ENCODE data around the gene CMIP.
"Not testable (repeated sequence)": the region's sequence is repeated elsewhere in the genome, so short reads cannot be mapped to it uniquely, and the experiment has no call there.

The CMIP gene

GRCh38 chr16:81734632-81735434 is 290.2 kb downstream of the CMIP start:
- DNase-seq: no peak

DNA sequence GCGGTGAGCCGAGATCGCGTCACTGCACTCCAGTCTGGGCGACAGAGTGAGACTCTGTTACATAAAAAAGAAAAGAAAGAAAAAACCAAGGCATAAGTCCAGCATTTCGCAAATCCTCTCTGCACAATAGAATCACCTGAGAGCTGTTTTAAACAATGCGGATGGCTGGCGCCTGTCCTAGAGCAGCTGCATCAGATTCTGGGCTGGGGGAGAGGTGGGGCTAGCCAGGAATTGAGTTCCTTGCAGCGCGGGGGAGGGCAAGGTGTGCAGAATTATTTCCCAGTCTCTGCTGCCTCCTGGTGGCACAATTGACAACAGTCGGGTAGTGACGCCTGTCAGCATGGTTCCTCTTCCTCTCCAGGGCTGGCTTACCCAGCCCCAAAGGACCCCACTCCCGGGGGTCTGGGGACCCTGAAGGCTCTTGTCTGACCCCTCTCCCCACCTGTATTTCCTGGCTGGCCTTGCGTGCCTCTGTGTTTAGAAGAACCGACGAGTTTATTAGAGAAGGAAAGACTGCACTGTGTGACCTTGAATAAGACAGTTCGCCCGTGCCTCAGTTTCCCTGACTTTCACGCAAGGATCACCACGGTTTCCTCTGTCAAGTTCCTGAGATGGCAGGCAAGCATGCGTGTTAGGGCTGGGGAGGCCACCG is 293.4 kb downstream of the CMIP start:
- DNase-seq: peak; percentile 86 to 91

DNA sequence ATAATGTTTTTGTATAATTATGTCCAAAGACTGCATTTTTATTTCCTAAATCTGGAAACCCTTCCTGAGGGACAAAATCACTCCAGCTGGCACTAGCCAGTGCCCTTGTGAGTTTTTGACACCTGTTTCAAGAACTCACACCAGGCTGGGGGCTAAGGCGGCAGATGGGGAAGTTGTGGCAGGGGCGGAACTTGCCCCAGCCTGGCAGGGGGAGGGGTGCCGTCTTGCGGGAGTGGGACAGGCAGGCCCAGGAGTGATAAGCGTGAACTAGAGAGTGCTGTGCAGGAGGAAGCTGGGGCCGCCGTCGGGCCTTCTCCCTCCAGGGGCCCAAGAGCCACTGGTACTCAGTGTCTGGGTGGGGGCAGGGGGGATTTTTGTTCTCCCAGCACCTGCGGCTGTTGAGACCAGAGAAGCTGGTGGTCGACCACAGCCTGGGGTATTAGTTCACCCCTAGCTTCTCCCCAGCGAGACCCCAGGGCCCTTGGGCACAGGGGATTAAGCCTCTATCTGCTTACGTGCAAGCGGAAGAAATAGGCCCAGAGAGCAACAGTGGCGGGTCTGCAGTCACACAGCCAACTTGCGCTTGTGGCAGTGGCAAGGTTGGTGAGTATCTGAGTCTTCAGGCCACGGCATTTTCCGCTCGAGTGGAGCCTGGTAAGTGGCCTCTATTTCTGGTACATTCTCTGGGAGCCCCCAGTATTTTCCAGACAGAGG is 294.3 kb downstream of the CMIP start:
- no peak for DNase-seq

DNA sequence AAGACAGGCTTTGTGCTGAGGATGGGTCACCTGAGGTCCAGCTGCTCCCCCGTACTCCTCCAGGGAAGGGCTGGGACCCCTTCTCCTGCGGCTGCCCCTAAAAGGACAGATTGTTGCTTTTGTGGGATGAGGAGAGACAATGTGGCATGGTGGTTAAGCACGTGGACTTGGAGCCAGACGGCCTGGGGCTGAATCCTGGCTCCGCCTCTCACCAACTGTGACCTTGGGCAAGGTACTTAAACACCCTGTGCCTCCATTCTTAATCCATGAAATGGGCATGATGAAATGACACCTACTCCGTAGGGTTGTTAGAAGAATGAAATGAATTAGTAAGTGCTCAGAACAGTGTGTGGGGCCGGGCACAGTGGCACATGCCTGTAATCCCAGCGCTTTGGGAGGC is 294.9 kb downstream of the CMIP start:
- DNase-seq: no peak

DNA sequence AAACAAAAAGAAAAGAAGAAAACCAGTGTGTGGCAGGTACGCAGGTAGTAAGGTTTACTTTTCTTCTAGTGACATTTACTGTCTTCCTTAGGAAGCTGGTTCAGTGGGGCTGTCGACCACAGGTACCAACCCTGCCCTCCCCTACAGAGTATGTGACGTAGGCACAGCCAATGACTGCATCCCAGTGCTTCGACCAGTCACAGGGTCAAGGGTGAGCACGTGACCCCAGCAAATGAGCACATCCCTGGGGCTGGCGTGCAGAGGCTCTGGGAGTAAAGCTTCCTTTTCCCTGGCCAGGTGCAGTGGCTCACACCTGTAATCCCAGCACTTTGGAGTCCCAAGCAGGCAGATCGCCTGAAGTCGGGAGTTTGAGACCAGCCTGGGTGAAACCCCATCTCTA is 295.6 kb downstream of the CMIP start:
- no peak for DNase-seq

DNA sequence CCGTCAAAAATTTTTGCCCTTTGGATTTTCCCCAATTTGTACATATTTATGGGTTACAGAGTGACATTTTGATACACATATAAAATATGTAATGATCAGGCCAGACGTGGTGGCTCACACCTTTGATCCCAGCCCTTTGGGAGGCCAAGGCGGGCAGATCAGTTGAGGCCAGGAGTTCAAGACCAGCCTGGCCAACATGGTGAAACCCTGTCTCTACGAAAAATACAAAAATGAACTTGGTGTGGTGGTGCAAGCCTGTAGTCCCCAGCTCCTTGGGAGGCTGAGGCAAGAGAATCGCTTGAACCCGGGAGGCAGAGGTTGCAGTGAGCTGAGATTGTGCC is 296.8 kb downstream of the CMIP start:
- DNase-seq: not testable (repeated sequence)

GRCh38 chr16:81744385-81744784 is 299.8 kb downstream of the CMIP start:
- DNase-seq: no peak

- no peak for DNase-seq
Measured at GRCh38 chr16:81744911-81745310, 300.3 kb downstream of the CMIP start.

DNA sequence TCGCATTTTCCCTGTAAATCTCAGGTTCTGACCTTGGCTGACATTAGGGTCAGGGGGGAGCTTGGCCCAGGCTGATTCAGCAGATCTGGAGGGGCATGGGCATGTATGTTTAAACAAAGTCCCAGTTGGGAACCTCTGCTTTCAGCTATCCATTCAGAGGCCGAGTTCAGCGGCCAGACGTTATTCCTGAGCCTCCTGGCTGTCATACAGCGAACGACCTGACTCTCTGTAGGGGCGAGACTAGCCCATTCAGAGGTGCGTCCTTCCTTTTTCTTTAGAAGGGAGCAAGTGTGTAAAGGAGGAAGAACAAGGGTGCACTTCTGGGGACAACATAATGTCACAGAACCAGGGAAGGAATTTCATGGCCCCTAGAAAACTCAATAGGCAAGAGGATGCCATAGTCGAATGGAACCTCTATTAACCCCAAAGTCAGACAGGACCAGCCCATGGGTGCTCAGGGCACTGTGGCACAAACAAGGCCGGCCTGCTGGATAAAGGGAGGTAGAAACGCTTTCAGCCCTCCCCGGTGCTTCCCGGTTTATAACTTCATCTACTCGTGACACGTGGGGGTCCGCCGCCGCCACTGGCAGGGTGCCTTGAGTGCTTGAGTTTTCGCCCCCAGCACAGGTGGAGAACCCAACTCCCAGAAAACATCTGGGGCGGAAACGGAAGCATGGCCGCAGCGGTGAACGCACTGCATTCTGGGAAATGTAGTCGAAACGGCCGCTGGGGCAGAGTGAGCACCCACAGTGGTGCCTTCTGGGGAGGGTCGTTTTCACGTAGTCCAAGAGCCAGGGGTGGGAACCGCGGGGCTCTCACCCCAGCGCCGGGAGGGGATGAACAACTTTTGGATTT is 301.3 kb downstream of the CMIP start:
- peak; percentile 78 to 80 for DNase-seq

- no peak for DNase-seq
Measured at GRCh38 chr16:81746566-81746965, 302.0 kb downstream of the CMIP start.

- DNase-seq: peak in 1 of 2 experiments; percentile 9
Measured at GRCh38 chr16:81748476-81749198, 304.0 kb downstream of the CMIP start.

GRCh38 chr16:81752225-81752875 is 307.7 kb downstream of the CMIP start:
- no peak for DNase-seq

GRCh38 chr16:81752876-81753227 is 308.2 kb downstream of the CMIP start:
- no peak for DNase-seq

GRCh38 chr16:81754858-81755257 is 310.2 kb downstream of the CMIP start:
- no peak for DNase-seq

DNA sequence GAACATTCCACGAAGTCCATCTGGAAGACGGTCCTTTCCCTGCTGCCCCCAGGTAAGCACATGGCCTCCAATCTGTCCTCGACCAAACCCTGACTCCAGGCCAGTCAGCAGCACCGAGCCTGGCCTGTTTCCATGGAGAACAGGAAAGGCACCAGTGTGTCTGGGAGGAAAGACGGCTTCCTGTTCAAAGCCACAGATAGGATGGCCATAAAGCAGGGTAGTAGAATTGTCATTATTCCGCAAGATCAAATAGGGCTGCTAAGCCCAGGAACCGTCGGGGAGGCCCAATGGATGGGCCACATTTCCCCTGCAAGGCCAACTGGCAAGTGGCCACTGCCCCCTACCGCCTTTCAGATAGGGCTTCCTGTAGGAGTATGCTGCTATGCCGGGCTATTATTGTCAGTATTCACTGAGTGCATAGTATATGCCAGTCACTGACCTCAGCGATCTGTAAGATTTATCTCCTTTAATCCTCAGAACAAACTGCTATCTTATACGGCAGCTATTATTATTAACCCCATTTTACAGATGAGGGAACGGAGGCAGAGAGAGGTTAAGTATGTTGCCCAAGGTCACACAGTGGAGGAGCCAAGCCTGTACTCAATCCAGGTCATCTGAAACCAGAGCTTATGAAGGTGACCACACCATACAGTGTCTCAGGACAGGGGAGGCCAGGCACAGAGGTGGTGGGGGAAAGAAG is 311.5 kb downstream of the CMIP start:
- DNase-seq: no peak

GRCh38 chr16:81756615-81757356 is 312.2 kb downstream of the CMIP start:
- DNase-seq: no peak

- DNase-seq: no peak
Measured at GRCh38 chr16:81758376-81758775, 313.8 kb downstream of the CMIP start.
